HG03095 (cell line): ENCODE measurements around the gene ZCCHC24.
"Not testable (repeated sequence)": the region's sequence is repeated elsewhere in the genome, so short reads cannot be mapped to it uniquely, and the experiment has no call there.

Source experiments
- ATAC-seq: cut with Tn5 transposase; IDR thresholded peaks from one replicate; pipeline ENCODE4 v1.9.1; 2021; ENCODE audit warnings: moderate library complexity; ENCODE audit not compliant: unreplicated experiment

The ZCCHC24 gene

GRCh38 chr10:79447249-79447648 lies 1.8 kb upstream of the ZCCHC24 start:
- ATAC-seq: not testable (repeated sequence)

- ATAC-seq: no peak
Observed at GRCh38 chr10:79446758-79447084, 1.3 kb upstream of the ZCCHC24 start.

GRCh38 chr10:79445977-79446757 lies 743 bp upstream of the ZCCHC24 start:
- ATAC-seq: peak; percentile 4

- peak; percentile 19 for ATAC-seq
Observed at GRCh38 chr10:79444199-79445119, 965 bp downstream of the ZCCHC24 start.

GRCh38 chr10:79443338-79444198 lies 1.9 kb downstream of the ZCCHC24 start:
- no peak for ATAC-seq

- no peak for ATAC-seq
Observed at GRCh38 chr10:79442171-79443040, 3.0 kb downstream of the ZCCHC24 start.

GRCh38 chr10:79441433-79441832 lies 4.0 kb downstream of the ZCCHC24 start:
- ATAC-seq: no peak

GRCh38 chr10:79440281-79440680 lies 5.1 kb downstream of the ZCCHC24 start:
- ATAC-seq: no peak

- no peak for ATAC-seq
Observed at GRCh38 chr10:79438699-79439085, 6.7 kb downstream of the ZCCHC24 start.

- ATAC-seq: no peak
Observed at GRCh38 chr10:79438021-79438698, 7.3 kb downstream of the ZCCHC24 start.

- ATAC-seq: no peak
Observed at GRCh38 chr10:79437111-79437814, 8.2 kb downstream of the ZCCHC24 start.

- no peak for ATAC-seq
Observed at GRCh38 chr10:79436850-79437103, 8.6 kb downstream of the ZCCHC24 start.

GRCh38 chr10:79436066-79436849 lies 9.2 kb downstream of the ZCCHC24 start:
- ATAC-seq: no peak

GRCh38 chr10:79435271-79436065 lies 10.0 kb downstream of the ZCCHC24 start:
- no peak for ATAC-seq

- ATAC-seq: no peak
Observed at GRCh38 chr10:79434821-79435251, 10.6 kb downstream of the ZCCHC24 start.

- no peak for ATAC-seq
Observed at GRCh38 chr10:79434223-79434687, 11.2 kb downstream of the ZCCHC24 start.
